HG03378 (cell line): ENCODE results near the gene USP9X.
A peak's percentile ranks its signal among the peaks of the same experiment; 100 is the strongest.
"Not testable (repeated sequence)": the region's sequence is repeated elsewhere in the genome, so short reads cannot be mapped to it uniquely, and the experiment has no call there.

Experiments
- ATAC-seq: cut with Tn5 transposase; IDR thresholded peaks from one replicate; pipeline ENCODE4 v1.9.1; 2021; ENCODE audit warnings: mild to moderate bottlenecking, moderate library complexity; ENCODE audit not compliant: unreplicated experiment

Gene USP9X

GRCh38 chrX:41084044-41084892 is 977 bp upstream of the USP9X start:
- ATAC-seq = peak; percentile 73

- peak; percentile 25 for ATAC-seq
Measured at GRCh38 chrX:41085512-41085877, 250 bp downstream of the USP9X start.

GRCh38 chrX:41085878-41086626 is 807 bp downstream of the USP9X start:
- peak; percentile 8 for ATAC-seq

- ATAC-seq = no peak
Measured at GRCh38 chrX:41086627-41086932, 1.3 kb downstream of the USP9X start.

- ATAC-seq = no peak
Measured at GRCh38 chrX:41087201-41087600, 2.0 kb downstream of the USP9X start.

GRCh38 chrX:41090568-41091238 is 5.5 kb downstream of the USP9X start:
- no peak for ATAC-seq

GRCh38 chrX:41092776-41093175 is 7.5 kb downstream of the USP9X start:
- ATAC-seq = no peak

- no peak for ATAC-seq
Measured at GRCh38 chrX:41095174-41095573, 9.9 kb downstream of the USP9X start.

GRCh38 chrX:41095908-41096307 is 10.7 kb downstream of the USP9X start:
- ATAC-seq = no peak

GRCh38 chrX:41096339-41096955 is 11.2 kb downstream of the USP9X start:
- ATAC-seq = no peak

- no peak for ATAC-seq
Measured at GRCh38 chrX:41097326-41097725, 12.1 kb downstream of the USP9X start.

- no peak for ATAC-seq
Measured at GRCh38 chrX:41100200-41100599, 15.0 kb downstream of the USP9X start.

- ATAC-seq = no peak
Measured at GRCh38 chrX:41100819-41101218, 15.6 kb downstream of the USP9X start.

- no peak for ATAC-seq
Measured at GRCh38 chrX:41105005-41105404, 19.8 kb downstream of the USP9X start.

GRCh38 chrX:41106257-41106656 is 21.0 kb downstream of the USP9X start:
- not testable (repeated sequence) for ATAC-seq

- ATAC-seq = no peak
Measured at GRCh38 chrX:41108007-41108406, 22.8 kb downstream of the USP9X start.

GRCh38 chrX:41108463-41109205 is 23.4 kb downstream of the USP9X start:
- no peak for ATAC-seq

- no peak for ATAC-seq
Measured at GRCh38 chrX:41110801-41111625, 25.8 kb downstream of the USP9X start.

- not testable (repeated sequence) for ATAC-seq
Measured at GRCh38 chrX:41115104-41115425, 29.8 kb downstream of the USP9X start.

GRCh38 chrX:41116948-41117347 is 31.7 kb downstream of the USP9X start:
- ATAC-seq = peak; percentile 60
